Endothelial cell of umbilical vein (primary cell): Measurements from ENCODE around the gene ARMCX4. TPM values are rescaled to one million over a fixed set of nuclear protein-coding genes. Genes with fewer than 3 reads are reported as not detected.

Source experiments
- BruUV-seq: library from RNA; stranded (reverse); fragments of 400-500 nt; replicated peaks from 2 replicates; lab custom pipeline; 2021; lab: Mats Ljungman, UMichigan
- CTCF ChIA-PET: fragments of 300-600, 350-600 bp; sonication (Branson Sonifier 250); formaldehyde crosslinking; loops from one replicate; lab custom pipeline; 2021; ENCODE audit warnings: antibody characterized with exemption, inconsistent platforms; lab: Charles Lee
- POLR2A ChIA-PET: fragments of 300-600, 350-600 bp; sonication (Branson Sonifier 250); formaldehyde crosslinking; loops from one replicate; lab custom pipeline; 2021; ENCODE audit warnings: antibody characterized with exemption, inconsistent platforms; lab: Charles Lee
- DNase-seq: peaks from one replicate; pipeline ENCODE4 v3.0.0-alpha.2; 2011; ENCODE audit warnings: low read depth, low spot score
- FAIRE-seq: peaks from 2 replicates; lab custom pipeline; 2011; peaks lifted over from hg19 to GRCh38; lab: Jason Lieb, UNC
- H2AFZ ChIP-seq: 2 replicates; pipeline ENCODE4 v1.6.0; 2012; ENCODE audit warnings: low read depth, low read length, control low read depth, inconsistent platforms
- H3K27ac ChIP-seq: 2 replicates; pipeline ENCODE4 v1.5.1; 2011; ENCODE audit warnings: low read depth, mild to moderate bottlenecking, control low read depth, low read length, moderate library complexity; ENCODE audit not compliant: insufficient read depth
- H3K27me3 ChIP-seq, 2 experiments: 2 replicates each; pipeline versions ENCODE4 v1.6.0 to v1.6.1; 2011; ENCODE audit warnings: low read length in 2 of 2, mixed read lengths in 1 of 2; ENCODE audit not compliant: control insufficient read depth in 2 of 2, insufficient read depth in 2 of 2
- H3K36me3 ChIP-seq, 2 experiments: 2 replicates in 1 of 2; 3 replicates in 1 of 2; pipeline ENCODE4 v1.5.1; 2011; ENCODE audit warnings: low read length in 2 of 2, mild to moderate bottlenecking in 1 of 2, moderate library complexity in 1 of 2; ENCODE audit not compliant: control insufficient read depth in 2 of 2, insufficient read depth in 2 of 2; ENCODE audit errors: extremely low read depth in 1 of 2
- H3K4me1 ChIP-seq: 3 replicates; pipeline ENCODE4 v1.5.1; 2011; ENCODE audit warnings: mild to moderate bottlenecking, low read length; ENCODE audit not compliant: control insufficient read depth, insufficient read depth; ENCODE audit errors: extremely low read depth
- H3K4me2 ChIP-seq: 2 replicates; pipeline ENCODE4 v1.6.1; 2011; ENCODE audit warnings: low read length, control low read depth, mixed read lengths; ENCODE audit not compliant: insufficient read depth
- H3K4me3 ChIP-seq, 3 experiments: fragments of 200-600 bp in 1 of 3; sonication (generic), shearing (Covaris generic) in 1 of 3; replicated peaks in 1 of 3; 2 replicates each; pipeline ENCODE4 v1.5.1; 2011 to 2016; ENCODE audit warnings: control low read depth in 3 of 3, low read length in 3 of 3, mild to moderate bottlenecking in 2 of 3, inconsistent platforms in 1 of 3, low read depth in 1 of 3, moderate library complexity in 1 of 3; ENCODE audit not compliant: insufficient read depth in 1 of 3
- H3K79me2 ChIP-seq: 2 replicates; pipeline ENCODE4 v1.6.0; 2012; ENCODE audit warnings: low read length, inconsistent platforms; ENCODE audit not compliant: control insufficient read depth, insufficient read depth
- H3K9ac ChIP-seq: replicated peaks from 2 replicates; pipeline ENCODE3; 2011; ENCODE audit warnings: low read length, control low read depth; ENCODE audit not compliant: insufficient read depth; ENCODE audit errors: extremely low read depth
- H3K9me1 ChIP-seq: replicated peaks from 3 replicates; pipeline ENCODE4 v1.6.0; 2011; ENCODE audit warnings: mild to moderate bottlenecking, low read length; ENCODE audit not compliant: control insufficient read depth, insufficient read depth; ENCODE audit errors: extremely low read depth
- H3K9me3 ChIP-seq: replicated peaks from 2 replicates; pipeline ENCODE4 v1.5.1; 2012; ENCODE audit warnings: low read length, inconsistent platforms; ENCODE audit not compliant: control insufficient read depth, insufficient read depth
- H4K20me1 ChIP-seq: replicated peaks from 2 replicates; pipeline ENCODE3; 2011; ENCODE audit warnings: mild to moderate bottlenecking, low read length; ENCODE audit not compliant: control insufficient read depth, insufficient read depth; ENCODE audit errors: extremely low read depth
- CTCF ChIP-seq, 2 donors: IDR thresholded peaks; 1 replicate in 1 of 2; 2 replicates in 1 of 2; pipeline ENCODE4 v1.5.1; 2011; ENCODE audit warnings: low read length in 2 of 2, mild to moderate bottlenecking in 2 of 2, moderate library complexity in 2 of 2, control low read depth in 1 of 2, inconsistent platforms in 1 of 2, low read depth in 1 of 2; ENCODE audit not compliant: insufficient read depth in 1 of 2; ENCODE audit errors: extremely low read depth in 1 of 2
- EZH2 ChIP-seq: IDR thresholded peaks from 2 replicates; pipeline ENCODE4 v1.6.1; 2012; ENCODE audit warnings: borderline replicate concordance, low read depth, mild to moderate bottlenecking, moderate library complexity, low read length, inconsistent platforms; ENCODE audit not compliant: severe bottlenecking
- JUN ChIP-seq: IDR thresholded peaks from 2 replicates; pipeline ENCODE4 v1.6.1; 2011; ENCODE audit warnings: borderline replicate concordance, low read depth; ENCODE audit not compliant: insufficient read length, insufficient read depth
- MAX ChIP-seq: IDR thresholded peaks from 2 replicates; pipeline ENCODE4 v1.6.1; 2011; ENCODE audit not compliant: insufficient read depth, insufficient read length
- POLR2A ChIP-seq: IDR thresholded peaks from 2 replicates; pipeline ENCODE4 v1.6.1; 2012; ENCODE audit warnings: low read depth, mild to moderate bottlenecking, control low read depth, low read length
- POLR2AphosphoS5 ChIP-seq: IDR thresholded peaks from 2 replicates; pipeline ENCODE4 v1.6.1; 2012; ENCODE audit warnings: low read depth, mild to moderate bottlenecking, control low read depth, low read length, moderate library complexity; ENCODE audit not compliant: insufficient read depth
- dilution Hi-C: fragments of 300-500 bp; cut with MboI; formaldehyde crosslinking; loops from one replicate; pipeline ENCODE4 v1.15.0; 2019; ENCODE audit warnings: low sequenced_read_pairs; ENCODE audit not compliant: extremely low pct_ligation_motif_present
- intact Hi-C: fragments of 100-400 bp; cut with micrococcal nuclease; formaldehyde crosslinking; loops from one replicate; pipeline ENCODE4 v1.10.0; 2022
- polyA plus RNA-seq, 4 experiments: library from polyadenylated mRNA; depleted of rRNA in 3 of 4; stranded (reverse) in 3 of 4; unstranded in 1 of 4; fragments of >200 nt; gene quantifications; 2 replicates each; pipeline versions ENCODE4 v1.2.1 to v1.2.3, GENCODE V29; 2011 to 2012; ENCODE audit warnings: missing spikeins in 1 of 4
- total RNA-seq: library from RNA; stranded (reverse); gene quantifications from 2 replicates; pipeline ENCODE4 v1.2.3, GENCODE V29; 2021

The ARMCX4 gene
- total and polyA plus RNA-seq, 2 donors (not counting 3 experiments of a cell fraction or from before 2014, with no cell fraction given), result 4.7 to 19.9 TPM

- H3K79me2 ChIP-seq, result no peaks in the 10 kb centered on the region
- ChIA-PET POLR2A (no interaction called here), CTCF (no interaction called here)
- H3K36me3 ChIP-seq, result peaks cover 0 to 3% of the 10 kb centered on the region in 2 experiments
- no peak for TF ChIP-seq EZH2
- no peak for TF ChIP-seq POLR2AphosphoS5
- TF ChIP-seq CTCF (IDR thresholded peaks at IDR 0.05; ENCODE audit: extremely low read depth in 1 of 2, insufficient read depth in 1 of 2, low read depth in 1 of 2, low read length in 2 of 2), result no peak
- no peak overlapping the region for H2AFZ ChIP-seq
- H3K4me2 ChIP-seq, result no peak overlapping the region
- no peaks in the 10 kb centered on the region for H3K9me3 ChIP-seq
- H3K9me1 ChIP-seq, result no peaks in the 10 kb centered on the region
- no peaks in the 10 kb centered on the region for H3K4me1 ChIP-seq
- H3K27ac ChIP-seq, result no peak overlapping the region
- no peak overlapping the region for H3K4me3 ChIP-seq
- H4K20me1 ChIP-seq, result no peaks in the 10 kb centered on the region
- no peak overlapping the region for H3K9ac ChIP-seq
- dilution Hi-C loops, result no loop called here
- no TSS peak for BruUV-seq
- DNase-seq, result no peak
- no peak for FAIRE-seq
- intact Hi-C loops, result no loop called here
- H3K27me3 ChIP-seq, result no peaks in the 10 kb centered on the region
These were observed 43.2 kb upstream of the ARMCX4 start for GRCh38 chrX:101442085-101442484.

- CTCF ChIA-PET, result no interaction called here
- BruUV-seq, result no TSS peak
These were observed 36.0 kb upstream of the ARMCX4 start for GRCh38 chrX:101449279-101449678.

More at GRCh38 chrX:101449279-101449678, 36.0 kb upstream of the ARMCX4 start:
- Histone ChIP-seq H3K27ac (no peak overlapping the region), H3K36me3 (no peaks in the 10 kb centered on the region), H4K20me1 (no peaks in the 10 kb centered on the region), H3K27me3 (no peaks in the 10 kb centered on the region), H3K9me3 (no peaks in the 10 kb centered on the region), H3K4me3 (no peak overlapping the region), H3K79me2 (no peaks in the 10 kb centered on the region), H3K9me1 (no peaks in the 10 kb centered on the region), H3K4me1 (peaks cover 7% of the 10 kb centered on the region), H3K4me2 (no peak overlapping the region), H2AFZ (no peak overlapping the region), H3K9ac (no peak overlapping the region)
- TF ChIP-seq CTCF (IDR thresholded peaks at IDR 0.05; ENCODE audit: extremely low read depth in 1 of 2, insufficient read depth in 1 of 2, low read depth in 1 of 2, low read length in 2 of 2) (no peak), MAX (no peak), JUN (no peak), POLR2A (no peak), EZH2 (no peak)
- POLR2A ChIA-PET, result no interaction called here
- intact Hi-C loops (no loop called here), dilution Hi-C loops (no loop called here)
- no peak for DNase-seq
- no peak for FAIRE-seq
